ENCODE data around the gene GPBAR1. TPM values are rescaled to one million over a fixed set of nuclear protein-coding genes. Genes with fewer than 3 reads are reported as not detected.

GPBAR1 gene, protein sequence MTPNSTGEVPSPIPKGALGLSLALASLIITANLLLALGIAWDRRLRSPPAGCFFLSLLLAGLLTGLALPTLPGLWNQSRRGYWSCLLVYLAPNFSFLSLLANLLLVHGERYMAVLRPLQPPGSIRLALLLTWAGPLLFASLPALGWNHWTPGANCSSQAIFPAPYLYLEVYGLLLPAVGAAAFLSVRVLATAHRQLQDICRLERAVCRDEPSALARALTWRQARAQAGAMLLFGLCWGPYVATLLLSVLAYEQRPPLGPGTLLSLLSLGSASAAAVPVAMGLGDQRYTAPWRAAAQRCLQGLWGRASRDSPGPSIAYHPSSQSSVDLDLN
- 34.8 TPM for total RNA-seq
- long read RNA-seq, transcript GPBAR1-202 (2 exons, 1,382 nt): major isoform, 59 of 80 reads
- long read RNA-seq, transcript GPBAR1-204 (2 exons, 2,003 nt): minor isoform, 8 of 80 reads
- long read RNA-seq, partial matches to known transcripts: 0 of 80 reads
- long read RNA-seq, other reads (novel, unspliced or antisense): 8 of 80 reads

- peak; percentile 90 for DNase-seq (ENCODE audit: low spot score)
Observed at GRCh38 chr2:218260742-218261422, at the start of gene GPBAR1. Gene GPBAR1 (plus strand): TSS chr2:218261015. CDS start chr2:218262725, 1,710 bp downstream.

GRCh38 chr2:218214116-218214515 lies 46.7 kb upstream of the GPBAR1 start:
- DNase-seq (ENCODE audit: low spot score): no peak

- no peak for DNase-seq (ENCODE audit: low spot score)
Observed at GRCh38 chr2:218216336-218216673, 44.5 kb upstream of the GPBAR1 start.

DNA sequence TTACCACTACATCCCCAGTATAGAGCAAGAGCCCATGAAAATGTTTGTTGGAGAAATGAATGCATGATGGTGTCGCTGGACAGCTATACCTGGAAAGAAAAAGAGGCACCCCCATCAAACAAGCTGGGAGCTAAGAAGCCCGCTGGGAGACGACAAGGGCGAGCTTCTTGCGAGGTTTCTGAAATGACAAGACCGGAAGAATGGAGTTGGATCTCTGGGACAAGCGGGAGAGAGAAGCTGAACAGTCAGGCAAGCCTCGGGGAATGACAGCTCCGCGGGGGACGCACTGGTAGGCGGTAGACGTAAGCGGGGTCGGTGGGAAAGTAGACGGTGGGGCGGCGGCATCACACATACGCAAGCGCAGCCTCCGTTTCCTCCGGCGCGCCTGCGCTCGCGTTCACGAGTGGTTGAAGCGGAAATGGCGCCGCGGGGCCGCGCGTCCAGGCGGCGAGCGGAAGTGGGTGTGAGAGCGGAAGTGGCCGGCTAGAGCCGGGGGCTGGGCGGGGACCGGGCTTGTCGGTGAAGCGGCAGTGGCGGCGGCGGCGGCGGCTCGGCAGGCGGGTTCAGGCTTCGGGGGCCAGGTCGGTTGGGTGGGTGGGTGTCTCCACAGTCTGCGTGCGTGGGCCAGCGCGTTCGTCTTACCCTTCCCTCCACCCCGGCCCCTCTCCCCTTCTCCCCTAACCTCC lies 44.0 kb upstream of the GPBAR1 start, which contains the start of gene ARPC2:
TSS of gene ARPC2 (plus strand) at position 516 of the 686 bp plus-strand sequence. CDS start 282 bp downstream, outside the sequence.
- peak; percentile 99 for DNase-seq (ENCODE audit: low spot score)

GRCh38 chr2:218217360-218218267 lies 43.2 kb upstream of the GPBAR1 start:
- peak; percentile 93 for DNase-seq (ENCODE audit: low spot score)

GRCh38 chr2:218218268-218219185 lies 42.3 kb upstream of the GPBAR1 start:
- no peak for DNase-seq (ENCODE audit: low spot score)

- no peak for DNase-seq (ENCODE audit: low spot score)
Observed at GRCh38 chr2:218219934-218220333, 40.9 kb upstream of the GPBAR1 start.

DNA sequence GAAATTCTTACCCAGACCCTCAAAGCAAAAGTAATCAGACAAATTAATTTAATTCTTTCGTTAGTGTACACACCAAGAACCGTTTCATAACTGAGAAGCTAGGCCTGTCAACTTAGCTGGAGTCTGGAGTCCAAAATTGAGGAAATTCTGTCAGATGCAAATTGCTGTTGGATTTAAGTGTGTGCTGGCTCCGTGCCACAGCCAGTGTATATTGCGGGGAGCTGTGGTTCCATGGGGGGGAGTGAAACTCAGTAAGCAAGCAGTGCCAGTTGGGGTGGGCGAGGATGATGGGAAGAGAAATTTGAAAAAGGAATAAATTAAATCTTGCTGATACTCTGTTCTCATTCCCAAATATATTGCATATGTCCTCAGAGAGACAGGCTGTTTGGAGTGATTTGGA lies 39.8 kb upstream of the GPBAR1 start:
- no peak for DNase-seq (ENCODE audit: low spot score)

DNA sequence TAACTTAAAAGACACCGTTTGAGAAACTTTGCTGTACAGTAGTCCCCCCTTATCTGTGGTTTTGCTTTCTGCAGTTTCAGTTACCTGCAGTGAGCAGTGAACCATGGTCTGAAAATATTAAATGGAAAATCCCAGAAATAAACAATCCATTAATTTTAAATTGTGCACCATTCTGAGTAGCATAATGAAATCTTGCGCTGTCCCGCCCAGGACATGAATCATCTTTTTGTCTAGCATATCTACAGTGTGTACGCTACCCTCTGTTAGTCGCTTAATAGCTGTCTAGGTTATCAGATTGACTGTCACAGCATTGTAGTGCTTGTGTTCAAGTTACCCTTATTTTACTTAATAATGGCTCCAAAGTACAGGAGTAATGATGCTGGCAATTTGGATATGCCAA lies 37.8 kb upstream of the GPBAR1 start:
- no peak for DNase-seq (ENCODE audit: low spot score)

GRCh38 chr2:218224186-218224585 lies 36.6 kb upstream of the GPBAR1 start:
- no peak for DNase-seq (ENCODE audit: low spot score)

- DNase-seq (ENCODE audit: low spot score): no peak
Observed at GRCh38 chr2:218226903-218227302, 33.9 kb upstream of the GPBAR1 start.

DNA sequence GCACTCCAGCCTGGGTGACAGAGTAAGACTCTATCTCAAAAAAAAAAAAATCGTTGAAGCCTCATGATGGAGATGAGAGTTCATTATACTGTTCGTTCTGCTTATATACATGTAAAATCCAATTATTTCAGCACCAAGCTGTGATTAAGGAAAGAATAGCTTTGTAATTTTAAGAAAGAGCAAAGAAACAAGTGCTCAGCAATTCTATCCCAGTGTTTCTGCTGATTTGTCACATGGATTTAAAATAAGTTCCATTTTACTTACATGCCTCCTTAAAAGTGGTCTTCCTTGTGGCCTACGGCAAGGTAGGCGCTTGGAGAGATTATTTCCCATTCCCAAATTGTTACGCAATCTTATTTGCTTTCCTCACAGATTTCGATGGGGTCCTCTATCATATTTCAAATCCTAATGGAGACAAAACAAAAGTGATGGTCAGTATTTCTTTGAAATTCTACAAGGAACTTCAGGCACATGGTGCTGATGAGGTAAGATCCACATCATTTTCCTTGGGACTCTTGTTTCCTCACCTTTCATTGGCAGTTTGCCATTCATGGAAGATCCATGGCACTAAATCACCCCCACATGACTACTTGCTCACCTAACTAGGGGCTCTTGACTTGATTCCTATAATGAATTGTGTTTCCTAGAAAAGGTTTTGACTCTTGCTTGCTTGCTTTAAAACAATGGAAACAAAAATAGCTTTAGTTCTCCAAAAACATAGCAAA lies 32.3 kb upstream of the GPBAR1 start:
- no peak for DNase-seq (ENCODE audit: low spot score)

DNA sequence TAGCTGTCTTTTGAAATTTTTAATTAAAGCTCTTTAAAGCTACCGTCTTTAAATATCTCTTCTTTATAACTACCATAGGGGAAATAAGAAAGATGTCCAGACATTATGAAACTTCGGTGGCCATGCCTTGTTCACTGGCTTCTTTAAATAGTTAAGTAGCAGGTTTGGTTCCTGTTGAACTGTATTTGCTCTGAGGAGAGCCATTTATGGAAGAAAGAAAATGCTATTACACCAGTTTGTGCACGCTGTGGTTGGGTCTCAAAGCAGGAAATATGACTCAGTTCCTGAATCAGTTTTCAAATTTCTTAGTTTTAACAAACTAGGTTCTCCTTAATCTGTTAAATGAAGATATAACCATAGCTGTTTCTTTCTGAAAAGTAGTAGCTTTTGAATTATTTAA lies 31.6 kb upstream of the GPBAR1 start:
- no peak for DNase-seq (ENCODE audit: low spot score)

DNA sequence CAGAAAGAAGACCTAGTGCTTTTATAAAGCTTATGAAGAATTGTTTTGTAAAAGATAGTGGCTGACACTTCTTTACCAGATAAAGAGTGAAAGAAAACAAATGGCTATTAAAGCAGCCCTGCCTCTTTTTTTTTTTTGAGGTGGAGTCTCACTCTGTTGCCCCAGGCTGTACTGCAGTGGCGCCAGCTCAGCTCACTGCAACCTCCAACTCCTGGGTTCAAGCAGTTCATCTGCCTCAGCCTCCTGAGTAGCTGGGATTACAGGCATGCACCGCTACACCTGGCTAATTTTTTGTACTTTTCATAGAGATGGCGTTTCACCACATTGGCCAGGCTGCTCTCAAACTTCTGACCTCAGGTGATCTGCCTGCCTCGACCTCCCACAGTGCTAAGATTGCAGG lies 31.0 kb upstream of the GPBAR1 start:
- DNase-seq (ENCODE audit: low spot score): no peak

- no peak for DNase-seq (ENCODE audit: low spot score)
Observed at GRCh38 chr2:218230882-218231281, 29.9 kb upstream of the GPBAR1 start.

DNA sequence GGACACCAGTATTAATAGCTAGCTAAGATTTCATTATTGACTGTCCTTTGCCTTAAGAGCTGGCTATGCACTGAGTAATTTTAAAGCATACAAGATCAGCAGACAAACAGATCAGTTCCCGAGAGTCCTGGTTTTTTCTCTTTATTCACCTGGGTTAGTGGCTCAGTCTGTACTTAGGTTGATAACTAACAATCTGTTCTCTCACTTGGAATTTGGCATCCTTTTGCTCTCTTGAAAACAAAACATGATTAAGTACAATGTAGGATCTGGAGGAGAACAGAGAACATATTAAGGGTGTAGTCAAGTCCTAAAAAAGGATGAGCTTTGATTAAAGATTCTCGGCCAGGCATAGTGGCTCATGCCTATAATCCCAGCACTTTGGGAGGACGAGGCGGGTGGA lies 27.3 kb upstream of the GPBAR1 start:
- no peak for DNase-seq (ENCODE audit: low spot score)

DNA sequence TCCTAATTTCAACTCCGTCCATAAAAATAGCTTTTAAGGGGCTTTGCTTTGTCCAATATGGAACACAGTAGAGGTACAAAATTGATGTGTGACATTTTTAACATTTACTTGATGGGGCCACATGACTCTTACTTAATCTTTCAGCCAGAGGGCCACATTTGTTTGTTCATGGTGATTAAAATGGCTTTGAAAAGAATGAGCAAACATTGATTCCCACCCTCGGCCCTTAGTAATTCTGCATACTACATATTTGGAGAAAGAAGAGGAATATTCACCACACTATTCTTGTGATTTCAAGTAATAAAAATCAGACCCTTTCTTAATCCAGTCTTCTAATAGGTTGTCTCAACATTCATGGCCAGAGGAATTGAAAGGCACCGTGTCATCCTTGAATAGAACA lies 26.3 kb upstream of the GPBAR1 start:
- no peak for DNase-seq (ENCODE audit: low spot score)

DNA sequence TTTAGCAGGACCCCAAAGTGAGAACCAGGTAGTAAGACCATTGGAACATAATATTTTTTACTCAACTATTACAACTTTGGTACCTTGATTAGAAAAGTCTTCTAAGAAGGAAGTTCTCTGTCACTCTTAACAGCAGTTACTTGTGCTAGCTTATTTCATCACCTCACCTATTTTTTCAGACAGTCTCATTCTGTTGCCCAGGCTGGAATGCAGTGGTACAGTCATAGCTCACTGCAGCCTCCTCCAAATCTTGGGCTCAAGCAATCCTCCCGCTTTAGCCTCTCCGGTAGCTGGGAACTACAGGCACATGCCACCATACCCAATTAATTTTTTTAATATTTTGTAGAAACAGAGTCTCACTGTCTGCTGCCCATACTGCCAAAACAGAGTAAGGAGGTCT lies 25.8 kb upstream of the GPBAR1 start:
- no peak for DNase-seq (ENCODE audit: low spot score)

DNA sequence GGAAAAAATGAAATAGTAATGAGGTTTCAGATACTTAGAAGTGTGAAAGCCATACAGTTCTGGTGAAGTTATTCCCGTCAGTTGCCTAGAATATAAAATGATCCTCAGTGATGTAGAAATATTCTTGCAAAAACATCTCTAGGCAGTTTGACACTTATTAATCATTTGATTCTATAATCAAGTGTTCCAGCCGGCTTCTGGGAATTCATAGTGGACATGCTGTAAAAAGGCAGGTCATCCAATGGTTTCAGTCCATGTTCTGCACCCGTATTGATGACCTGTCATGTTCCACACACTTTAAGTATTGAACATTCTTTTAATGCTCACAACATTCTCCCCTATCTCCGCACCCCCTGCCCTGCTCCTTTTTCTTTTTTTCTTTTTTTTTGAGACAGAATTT lies 24.0 kb upstream of the GPBAR1 start:
- DNase-seq (ENCODE audit: low spot score): no peak

All from mesenteric fat pad (tissue), 1 donor.